Measurements from ENCODE around the gene FGF18.

FGF18 gene

DNA sequence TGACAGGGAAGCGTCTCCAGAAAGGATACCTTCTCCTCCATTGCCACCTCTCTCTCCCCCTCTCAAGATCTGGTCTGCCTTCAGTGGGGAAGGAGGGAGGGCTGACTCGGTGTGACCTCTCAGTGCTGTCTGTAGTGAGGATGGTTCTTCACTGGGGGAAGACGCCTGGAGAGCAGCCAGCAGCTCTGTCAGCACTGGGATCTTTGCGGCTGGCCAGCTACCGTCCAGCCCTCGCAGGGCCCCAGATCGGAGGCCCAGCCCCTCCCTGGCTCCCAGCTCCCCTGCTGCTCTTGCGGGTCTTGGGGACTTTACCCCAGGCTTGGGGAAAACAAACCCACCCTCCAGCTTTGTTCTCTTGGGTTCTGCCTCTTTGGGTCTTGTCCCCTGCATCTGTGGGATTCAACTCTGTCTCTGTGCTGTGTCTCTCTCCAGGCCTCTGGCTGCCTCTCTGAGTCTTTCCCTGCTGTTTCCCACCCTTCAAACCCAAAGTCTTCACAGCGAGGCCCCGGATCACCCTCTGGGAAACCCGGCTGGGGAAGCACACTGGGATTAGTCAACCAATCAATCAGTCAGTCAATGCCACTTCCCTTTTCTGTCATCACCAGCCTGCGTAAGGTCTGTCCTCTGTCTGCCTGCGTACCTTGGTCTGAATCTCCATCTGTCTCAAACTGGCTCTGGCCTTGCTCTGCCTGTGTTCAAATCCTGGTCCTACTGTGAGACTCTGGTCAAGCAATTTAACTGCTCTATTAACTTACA is 23.0 kb downstream of the FGF18 start:
- no peak for DNase-seq (ENCODE audit: low spot score)

DNA sequence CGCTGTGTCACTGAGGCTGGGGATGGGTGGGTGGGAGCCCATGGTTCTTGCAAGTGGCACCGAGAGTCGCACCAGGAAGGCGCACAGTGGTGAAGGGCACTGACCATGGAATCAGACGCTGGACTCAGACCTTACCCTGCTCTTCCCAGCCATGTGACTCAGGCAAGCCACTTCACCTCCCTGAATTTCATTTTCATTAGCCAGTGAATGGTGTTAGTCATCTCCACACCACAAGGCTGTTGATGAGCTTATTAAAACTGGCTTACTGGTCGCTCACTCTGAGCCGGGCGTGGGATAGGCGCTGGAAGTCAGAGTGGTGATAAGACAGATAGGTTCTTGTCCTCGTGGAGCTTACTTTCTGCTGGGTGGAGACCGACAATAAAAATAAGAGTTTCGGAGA is 25.1 kb downstream of the FGF18 start:
- DNase-seq (ENCODE audit: low spot score), result peak; percentile 28

DNA sequence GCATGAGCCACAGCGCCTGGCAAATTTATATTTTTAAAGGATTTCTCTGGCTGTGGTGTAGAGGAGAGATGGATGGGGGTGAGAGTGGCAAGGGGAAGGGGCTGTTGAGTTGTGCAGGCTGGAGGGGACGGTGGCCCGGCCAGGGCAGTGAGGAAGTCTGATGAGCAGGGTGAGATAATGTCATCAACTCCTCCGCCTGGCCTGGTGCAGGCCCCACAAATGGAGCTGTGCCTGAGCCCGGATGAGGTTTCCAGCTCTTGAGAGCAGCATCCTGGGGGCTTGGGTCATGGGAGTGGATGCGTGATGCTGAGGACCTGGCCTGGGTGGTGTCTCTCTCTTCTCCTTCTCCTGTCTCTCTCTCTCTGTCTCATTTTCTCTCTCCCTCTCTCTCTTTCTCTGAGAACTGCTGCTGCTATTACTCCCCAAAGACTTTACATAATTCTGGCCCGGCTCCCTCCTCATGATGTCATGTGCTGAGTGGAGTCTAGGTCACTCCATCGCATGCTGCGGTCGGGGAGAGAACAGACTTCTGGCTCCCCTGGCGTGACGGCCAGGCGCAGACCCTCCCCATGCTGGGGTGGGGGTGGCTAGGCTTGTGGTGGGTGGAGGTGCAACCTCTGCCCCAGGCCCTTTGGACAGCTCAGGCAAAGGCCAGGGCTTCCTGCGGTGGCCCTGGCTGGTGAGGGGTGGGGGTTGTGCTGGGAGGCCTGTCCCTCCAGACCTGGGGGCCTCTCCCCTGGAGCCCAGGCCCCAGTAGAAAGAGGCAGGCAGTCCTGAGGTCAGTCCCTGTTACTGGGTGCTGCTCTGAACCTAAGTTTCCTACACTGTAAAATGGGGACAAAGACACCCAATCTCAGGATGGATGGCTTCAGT is 26.4 kb downstream of the FGF18 start:
- no peak for DNase-seq (ENCODE audit: low spot score)

DNA sequence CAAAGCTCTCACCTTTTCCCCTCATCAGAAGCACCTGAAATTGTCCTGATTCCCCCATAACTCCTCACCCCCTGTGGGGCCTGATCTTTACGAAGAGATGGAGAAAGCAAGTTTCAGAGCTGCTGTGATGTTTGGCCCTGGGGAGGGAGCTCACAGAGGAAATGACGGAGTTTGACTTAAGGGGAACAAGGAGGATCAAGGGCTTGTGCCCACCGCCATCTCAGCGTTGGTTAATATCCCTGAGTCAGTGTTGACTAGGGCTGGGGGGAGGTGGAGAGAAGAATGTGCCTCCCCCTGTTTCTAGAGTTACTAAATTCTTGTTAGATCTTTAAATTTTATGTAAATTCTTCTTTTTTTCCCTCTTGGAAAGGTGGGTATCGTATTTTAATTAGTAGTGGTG is 27.8 kb downstream of the FGF18 start:
- DNase-seq (ENCODE audit: low spot score), result no peak

DNA sequence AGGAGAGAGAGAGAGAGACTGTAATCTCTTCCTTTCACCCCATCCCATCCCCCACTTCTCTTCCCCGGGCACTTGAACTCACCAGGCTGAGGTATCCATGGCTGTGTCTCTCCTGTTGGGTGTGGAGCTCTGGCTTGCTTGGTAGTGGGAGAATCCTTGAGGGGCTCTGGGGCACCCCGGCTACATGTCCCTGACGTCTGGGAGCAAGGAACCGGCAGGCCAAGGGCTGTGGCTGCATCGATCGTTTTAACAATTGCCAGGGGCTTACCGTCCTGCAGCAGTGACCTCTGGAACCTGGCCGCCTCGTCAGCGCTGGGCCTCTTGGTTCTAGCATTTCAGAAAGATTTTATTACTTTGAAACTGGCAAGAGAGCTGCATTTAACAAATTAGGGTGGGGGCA is 30.0 kb downstream of the FGF18 start:
- DNase-seq (ENCODE audit: low spot score), result no peak

DNA sequence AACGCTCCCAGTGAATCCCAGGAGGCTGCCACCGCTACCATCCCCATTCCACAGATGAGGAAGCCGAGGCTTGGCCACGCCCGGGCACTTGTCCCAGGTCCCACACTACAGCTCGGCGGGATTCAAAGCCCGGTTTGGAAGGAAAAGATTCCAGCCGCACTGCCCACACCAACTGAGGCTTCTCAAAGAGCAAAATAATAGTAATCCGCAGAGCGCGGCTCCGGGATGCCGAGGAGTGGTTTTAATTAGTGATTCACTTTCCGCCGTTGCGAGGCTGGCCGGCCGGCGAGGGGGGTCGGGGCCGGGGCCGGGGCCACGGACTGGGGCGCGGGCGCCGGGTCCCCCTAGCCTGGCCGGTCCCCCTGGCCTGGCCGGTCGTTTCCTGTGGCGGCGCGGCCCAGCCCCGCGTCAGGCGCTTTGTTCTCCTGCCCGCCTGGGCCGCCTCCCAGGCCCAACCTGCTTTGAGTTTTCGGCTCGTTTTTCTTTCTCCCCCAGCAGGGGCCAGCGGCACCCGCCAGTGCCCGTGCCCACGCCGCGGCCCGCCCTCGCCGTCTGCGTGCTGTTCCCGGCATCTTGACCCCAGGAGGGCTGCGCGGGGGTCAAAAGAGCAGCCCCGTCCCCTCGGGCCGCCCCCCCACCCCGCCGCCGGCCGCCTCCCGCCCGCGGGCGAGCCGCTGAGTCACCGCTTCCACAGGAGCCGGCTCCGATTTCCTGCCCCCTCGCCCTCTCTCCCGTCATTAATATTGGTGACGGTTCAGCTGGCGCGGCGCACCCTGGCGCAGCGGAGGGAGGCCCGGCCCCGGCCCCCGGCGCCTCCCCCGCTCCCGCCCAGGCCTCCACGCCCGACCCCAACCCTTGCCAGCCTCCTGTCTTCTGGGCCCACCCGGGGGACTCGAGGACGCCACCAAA is 31.2 kb downstream of the FGF18 start:
- DNase-seq (ENCODE audit: low spot score), result peak; percentile 75

DNA sequence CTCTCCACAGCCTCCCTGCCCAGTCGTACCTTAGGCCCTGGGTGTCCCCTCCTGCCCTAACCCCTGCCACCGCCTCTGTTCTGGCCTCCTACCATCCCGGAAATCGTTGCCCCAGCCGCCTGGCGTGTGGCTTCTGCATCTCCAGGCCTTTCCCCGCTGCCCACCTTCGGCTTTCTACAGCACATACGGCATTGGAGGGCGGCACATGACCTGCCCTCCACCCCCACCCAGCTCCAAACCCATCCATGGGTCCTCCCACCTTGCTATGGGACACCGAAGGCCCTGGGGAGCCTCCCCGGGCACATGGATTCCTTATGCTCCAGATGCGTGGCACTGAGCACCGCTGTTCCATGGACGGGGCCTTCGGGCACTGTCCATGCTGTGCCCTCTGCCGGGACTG is 32.0 kb downstream of the FGF18 start:
- DNase-seq (ENCODE audit: low spot score), result no peak

DNA sequence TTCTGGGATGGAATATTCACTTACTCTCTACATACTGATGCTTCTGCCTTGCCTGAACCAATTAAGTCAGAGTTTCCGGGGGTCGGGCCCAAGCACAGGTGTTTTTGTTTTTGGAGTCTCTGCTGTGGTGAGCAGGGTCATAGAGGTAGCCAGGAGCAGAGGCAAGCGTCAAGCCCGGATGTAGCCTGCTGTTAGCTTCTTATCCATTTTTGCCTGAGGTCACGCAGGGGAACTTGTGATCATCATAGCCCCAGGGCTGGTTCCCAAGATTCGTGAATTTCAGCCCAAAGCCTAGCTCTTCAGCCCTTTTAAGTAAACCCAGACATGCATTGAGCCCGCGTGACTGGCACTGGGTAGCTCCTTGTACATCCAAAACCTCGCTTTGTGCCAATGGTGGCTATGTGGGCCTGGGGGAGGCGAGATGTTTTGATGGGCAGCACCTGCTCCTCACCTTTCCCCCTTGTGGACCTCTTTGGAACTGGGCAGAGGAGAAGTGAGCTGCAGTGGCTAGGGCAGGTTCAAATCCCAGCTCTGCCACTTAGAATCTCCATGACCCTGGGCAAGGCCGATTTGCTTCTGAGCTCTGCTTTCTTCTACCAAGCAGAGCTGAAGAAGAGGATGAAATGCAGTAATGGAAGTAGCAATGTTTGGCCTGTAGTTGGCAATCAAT is 33.7 kb downstream of the FGF18 start:
- no peak for DNase-seq (ENCODE audit: low spot score)

DNA sequence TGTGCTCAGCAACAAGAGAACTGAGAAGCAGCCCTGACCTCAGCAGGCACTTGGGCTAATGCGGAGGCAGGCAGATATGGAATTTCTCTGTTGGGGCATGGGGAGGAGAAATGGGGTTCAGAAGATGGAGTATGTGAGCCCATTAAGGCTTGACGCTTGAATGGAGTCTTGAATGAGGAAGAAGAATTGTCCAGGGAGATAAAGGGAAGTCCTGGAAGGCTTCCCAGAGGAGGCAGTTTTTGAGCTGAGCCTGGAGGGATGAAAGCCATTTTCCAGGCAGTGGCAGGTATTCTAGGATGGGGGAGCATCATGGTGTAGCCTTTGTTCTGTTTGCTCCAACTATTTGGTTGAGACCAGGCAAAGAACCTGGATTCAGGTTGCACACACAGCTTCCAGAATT is 34.5 kb downstream of the FGF18 start:
- DNase-seq (ENCODE audit: low spot score), result no peak

DNA sequence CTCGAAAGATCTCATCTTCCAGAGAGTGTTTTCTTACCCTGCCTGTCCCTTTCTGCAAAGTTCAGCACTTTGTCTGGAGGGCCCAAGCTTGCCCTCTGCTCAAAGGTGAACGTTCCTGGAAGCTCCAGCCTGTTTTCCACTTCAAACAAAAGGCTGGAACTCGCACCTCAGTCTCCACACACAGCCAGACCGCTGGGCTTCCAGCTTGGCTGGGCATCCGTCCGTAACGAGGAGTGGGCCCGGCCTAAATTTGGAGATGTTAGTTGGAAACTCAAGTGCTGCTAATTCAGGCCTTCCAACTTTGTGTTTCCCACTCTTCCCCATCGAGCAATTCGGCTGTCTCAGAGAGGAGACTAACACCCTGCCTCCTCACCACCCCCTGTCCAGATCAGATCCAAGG is 35.1 kb downstream of the FGF18 start:
- DNase-seq (ENCODE audit: low spot score), result no peak

DNA sequence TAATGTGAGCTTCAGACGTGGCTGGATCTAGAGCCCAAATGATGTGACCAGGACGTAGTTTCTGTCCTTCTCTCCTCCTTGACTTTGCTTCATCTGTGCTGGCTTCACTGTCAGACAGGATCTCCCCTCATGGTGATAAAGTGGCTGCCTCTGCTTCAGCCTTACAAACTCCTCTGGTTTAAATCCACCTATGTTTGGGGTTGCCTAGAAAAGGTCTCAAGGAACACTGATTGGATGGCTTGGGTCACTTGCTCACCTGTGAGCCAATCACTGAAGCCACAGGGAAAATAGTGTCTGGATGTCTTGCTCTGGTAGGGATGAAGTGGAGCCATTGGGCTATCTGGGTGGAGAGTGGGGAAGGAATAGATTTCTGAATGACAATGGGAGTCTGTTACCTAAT is 36.1 kb downstream of the FGF18 start:
- DNase-seq (ENCODE audit: low spot score), result no peak

DNA sequence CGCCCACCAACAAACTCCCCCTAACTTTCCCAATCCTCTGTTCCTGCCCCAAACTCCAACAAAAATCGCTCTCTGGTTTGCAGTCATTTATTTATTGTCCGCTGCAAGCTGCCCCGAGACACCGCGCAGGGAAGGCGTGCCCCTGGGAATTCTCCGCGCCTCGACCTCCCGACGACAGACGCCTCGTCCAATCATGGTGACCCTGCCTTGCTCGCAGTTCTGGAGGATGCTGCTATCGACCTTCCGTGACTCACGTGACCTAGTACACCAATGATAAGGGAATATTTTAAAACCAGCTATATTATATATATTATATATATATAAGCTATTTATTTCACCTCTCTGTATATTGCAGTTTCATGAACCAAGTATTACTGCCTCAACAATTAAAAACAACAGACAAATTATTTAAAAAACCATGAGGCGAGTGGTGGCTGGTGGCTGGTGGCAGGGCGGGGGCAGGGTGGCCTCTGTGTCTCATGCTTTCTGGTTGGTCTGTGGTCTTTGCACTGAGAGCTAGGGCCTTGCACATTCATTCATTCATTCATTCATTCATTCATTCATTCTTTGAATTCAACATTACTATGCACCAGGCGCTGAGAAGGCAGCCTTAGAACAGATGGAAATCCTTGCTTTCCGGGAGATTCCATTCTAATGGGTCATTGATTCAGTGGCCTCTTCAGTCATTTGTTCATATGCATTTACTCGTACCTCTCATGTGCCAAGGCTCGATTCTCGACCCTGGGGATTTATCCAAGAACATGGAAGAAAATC is 37.9 kb downstream of the FGF18 start:
- DNase-seq (ENCODE audit: low spot score), result no peak

DNA sequence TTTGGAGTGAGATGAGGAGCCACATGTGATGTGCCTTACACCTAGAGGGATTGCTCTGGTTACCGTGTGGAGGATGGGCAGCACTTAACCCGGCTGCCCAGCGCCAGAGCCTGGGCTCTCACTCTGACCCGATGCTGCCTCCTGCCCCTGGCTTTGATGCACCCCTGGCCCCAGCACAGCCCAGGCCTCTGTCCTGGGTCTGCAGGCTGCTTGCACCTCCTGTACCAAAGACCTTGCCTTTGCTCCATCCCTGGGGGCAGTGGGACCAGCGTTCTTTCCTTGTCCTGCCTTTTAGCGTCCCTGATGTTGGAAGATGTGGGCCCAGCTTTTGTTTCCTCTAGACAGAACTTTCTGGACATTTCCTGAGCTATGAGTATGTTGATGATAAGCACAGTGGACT is 40.4 kb downstream of the FGF18 start:
- DNase-seq (ENCODE audit: low spot score), result no peak

DNA sequence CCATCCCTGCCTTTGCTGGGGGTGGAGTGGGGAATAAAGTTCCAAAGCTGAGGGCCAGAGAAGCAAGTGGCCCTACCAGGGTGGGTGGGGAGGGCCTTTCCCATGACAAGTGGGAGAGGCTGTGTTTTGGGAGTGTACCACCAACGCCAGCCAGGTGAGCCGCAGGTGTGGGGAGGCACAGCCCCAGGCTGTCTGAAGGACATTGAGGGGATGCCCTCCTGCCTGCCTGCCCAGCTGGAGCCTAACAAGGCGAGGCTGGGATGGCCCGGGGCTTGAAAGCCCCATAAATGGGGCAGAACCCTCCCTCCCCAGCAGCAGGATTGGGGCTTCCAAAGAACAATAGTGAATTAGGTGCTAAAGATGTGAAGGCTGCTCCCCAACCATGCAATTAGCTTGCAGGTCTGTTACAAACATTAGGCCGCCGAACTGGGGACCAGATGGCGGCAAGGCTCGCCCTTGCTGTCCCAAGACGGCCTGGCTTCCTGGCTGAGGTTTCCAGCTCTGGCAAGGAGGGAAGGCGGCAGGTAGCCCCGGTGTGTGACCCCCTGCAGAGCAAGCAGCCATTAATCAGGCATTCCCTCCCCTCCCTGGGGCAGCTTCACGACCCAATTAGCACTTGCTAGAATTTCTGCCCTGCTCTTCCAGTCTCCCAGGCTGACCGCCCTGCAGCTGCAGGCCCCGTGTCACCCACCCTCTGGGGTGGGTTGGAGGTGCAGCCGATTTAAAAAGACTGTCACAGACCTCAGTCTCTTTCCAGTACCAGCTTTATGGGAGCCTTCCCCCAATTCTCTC is 42.9 kb downstream of the FGF18 start:
- DNase-seq (ENCODE audit: low spot score), result no peak

DNA sequence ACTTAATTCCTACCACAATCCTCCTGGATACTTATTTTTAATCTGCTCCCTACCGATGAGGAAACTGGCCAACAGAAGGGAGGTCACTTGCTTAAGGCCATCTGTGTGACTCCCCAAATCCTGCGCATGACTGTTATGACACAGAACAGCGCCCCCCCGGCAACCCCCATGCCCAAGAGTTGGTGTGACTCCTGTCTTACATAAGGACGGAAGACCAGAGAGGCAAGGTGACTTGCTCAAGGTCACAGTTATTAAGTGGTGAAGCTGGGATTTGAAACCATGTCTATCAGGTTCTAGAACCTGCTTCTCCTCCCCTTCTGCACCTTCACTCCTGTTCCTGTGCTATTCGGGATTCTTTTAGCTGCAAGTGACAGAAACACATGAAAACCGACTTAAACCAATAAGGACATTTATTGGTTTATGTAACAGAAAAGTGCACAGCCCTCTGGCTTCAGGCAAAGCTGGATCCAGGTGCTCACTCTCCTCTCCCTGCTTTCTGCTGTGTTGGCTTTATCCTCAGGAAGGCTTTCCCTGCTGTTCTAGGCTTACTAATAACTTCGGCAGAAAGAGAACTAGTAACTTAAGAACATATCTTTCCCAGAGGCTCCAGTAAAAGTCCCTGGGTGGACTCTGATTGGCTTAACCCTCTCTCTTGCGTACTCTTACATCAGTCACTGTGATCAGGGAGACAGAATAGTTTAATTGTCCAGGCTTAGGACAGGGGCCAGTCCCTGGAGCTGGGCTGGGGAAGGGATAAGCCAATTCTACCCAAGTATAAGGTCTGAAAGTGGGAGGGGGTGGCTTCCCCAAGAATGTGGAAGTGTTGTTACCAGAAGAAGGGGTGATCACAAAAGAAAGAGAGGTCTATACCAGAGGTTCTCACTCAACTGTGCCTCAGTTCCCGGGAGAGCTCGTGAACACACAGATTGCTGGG is 43.7 kb downstream of the FGF18 start:
- DNase-seq (ENCODE audit: low spot score), result peak; percentile 76

DNA sequence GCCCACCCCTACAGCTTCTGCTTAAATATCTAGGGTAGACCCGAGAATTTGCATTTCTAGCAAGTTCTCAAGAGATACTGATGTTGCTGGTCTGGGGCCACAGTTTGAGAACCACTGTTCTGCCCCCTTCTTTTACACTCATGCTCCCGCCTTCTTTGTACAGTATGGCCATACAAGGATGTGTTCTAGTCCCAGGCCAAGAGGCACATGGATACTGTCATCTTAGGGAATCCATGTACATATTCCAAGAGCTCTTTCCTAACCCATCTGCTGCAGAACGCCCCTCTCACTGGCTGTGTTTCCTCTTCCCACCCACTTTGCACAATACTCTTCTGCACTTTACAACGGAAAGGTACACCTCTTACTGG is 44.4 kb downstream of the FGF18 start:
- no peak for DNase-seq (ENCODE audit: low spot score)

DNA sequence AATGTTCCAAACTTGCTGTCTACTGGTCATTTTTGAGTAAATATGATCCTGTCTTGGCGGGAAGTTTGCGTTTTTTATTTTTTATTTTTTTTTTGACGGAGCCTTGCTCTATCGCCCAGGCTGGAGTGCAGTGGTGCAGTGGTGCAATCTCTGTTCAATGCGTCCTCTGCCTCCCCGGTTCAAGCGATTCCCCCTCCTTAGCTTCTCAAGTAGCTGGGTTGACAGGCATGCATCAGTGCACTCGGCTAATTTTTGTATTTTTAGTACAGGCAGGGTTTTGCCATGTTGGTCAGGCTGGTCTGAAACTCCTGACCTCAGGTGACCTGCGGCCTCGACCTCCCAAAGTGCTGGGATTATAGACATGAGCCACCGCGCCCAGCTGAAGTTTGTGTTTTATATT is 45.4 kb downstream of the FGF18 start:
- no peak for DNase-seq (ENCODE audit: low spot score)

DNA sequence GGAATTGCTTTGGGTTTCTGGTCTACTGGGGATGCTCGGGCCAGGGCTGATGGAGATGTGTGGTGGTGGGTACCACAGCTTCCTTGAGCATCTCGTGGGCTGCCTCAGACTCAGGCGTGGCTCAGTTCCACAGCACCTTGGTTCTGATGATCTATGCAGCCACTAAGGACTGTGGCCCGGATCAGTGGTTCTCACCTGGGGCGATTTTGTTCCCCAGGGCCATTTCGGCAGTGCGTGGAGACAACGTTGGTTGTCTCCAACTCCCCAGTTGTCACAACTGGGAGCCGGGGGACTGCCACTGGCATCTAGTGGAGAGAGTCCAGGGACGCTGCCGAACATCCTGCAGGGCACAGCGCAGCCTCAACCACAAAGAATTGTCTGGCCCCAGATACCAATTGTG is 47.7 kb downstream of the FGF18 start:
- DNase-seq (ENCODE audit: low spot score), result no peak

DNA sequence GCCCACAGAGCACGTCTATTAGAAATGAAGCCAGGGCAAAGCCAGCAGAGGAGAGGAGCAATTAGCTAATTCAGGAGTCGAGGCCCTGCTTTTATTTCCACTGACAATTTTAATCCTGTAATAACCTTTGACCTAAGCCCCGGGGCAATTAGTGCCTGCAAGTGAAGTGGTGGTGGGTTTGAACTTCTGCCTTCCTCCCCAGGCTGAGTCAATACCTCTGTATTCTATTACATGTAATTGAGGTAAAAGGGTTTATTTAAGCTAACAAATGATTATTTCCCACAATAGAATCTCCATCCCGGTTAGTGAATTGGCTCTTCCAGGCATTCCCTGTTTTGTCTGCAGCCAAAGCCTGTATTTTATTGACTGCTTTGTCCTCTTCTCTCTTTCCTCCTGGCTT is 49.9 kb downstream of the FGF18 start:
- DNase-seq (ENCODE audit: low spot score), result no peak
